GM21528 (cell line): ENCODE data around the gene STYXL1.
"Not testable (repeated sequence)": the region's sequence is repeated elsewhere in the genome, so short reads cannot be mapped to it uniquely, and the experiment has no call there.

ENCODE experiments used
- ATAC-seq: cut with Tn5 transposase; IDR thresholded peaks from one replicate; pipeline ENCODE4 v1.9.1; 2021; ENCODE audit warnings: mild to moderate bottlenecking, moderate library complexity; ENCODE audit not compliant: unreplicated experiment, low FRiP score

Gene STYXL1

GRCh38 chr7:76040126-76040525 is 7.7 kb downstream of the STYXL1 start:
- ATAC-seq, result no peak

- no peak for ATAC-seq
Measured at GRCh38 chr7:76037310-76037709, 10.5 kb downstream of the STYXL1 start.

GRCh38 chr7:76031964-76032363 is 15.8 kb downstream of the STYXL1 start:
- ATAC-seq, result no peak

DNA sequence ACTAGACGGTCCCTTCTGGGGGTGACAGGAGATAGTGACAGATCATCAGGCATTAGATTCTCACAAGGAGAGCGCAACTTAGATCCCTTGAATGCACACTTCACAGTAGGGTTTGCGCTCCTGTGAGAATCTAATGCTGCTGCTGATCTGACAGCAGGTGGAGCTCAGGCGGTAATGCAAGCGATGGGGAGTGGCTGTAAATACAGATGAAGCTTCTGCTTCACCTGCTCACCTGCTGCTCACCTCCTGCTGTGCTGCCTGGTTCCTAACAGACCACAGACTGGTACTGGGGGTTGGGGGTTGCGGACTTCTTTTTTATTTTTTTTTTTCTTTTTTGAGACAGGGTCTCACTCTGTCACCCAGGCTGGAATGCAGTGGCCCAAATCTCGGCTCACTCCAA is 18.1 kb downstream of the STYXL1 start:
- not testable (repeated sequence) for ATAC-seq

DNA sequence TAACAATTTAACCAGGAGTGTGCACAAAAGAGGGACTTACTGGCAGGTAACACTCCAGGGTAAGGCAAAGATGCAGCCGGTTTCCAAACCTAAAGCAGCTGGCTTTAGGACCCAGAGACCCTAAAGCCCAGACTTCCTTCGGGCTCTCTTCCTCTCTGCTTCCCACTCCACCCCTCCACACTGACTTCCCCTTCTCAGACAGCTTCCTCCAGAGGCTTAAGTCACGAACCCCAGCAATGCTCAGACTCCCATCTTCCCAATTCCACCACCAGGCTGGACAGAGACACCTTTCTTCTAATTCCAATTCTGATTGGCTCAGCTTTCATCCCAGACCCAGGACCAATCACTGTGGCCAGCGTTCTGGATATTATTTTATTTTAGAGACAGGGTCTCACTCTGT is 24.8 kb downstream of the STYXL1 start:
- no peak for ATAC-seq

DNA sequence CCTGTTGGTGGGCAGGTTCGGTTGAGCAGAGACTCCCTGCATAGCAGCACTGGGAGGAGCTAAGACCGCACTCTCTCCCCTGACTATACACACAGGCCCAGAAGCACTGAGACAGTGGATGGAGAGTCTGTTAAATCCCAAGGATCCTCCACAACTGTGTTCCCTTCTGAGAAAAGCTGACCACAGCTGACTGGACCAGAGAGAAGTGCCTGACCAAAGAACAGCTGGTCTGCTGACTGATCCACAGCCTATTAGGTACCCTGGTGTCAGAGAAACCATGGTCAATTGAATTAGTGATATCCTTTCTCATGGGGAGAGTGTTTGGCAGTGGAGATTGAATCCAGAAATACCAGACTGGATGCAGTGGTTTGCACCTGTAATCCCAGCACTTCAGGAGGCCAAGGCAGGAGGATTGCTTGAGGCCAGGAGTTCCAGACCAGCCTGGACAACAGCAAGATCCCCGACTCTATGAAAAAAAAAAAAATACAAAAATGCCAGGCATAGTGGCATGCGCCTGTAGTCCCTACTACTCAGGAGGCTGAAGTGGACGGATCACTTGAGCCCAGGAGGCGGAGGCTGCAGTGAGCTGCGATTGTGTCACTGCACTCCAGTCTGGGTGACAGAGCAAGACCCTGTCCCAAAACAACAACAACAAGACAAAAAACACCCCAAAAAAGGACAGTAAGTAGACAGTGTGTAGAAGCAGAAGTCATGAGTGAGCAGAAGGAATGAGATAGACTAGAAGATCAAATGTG is 25.6 kb downstream of the STYXL1 start:
- no peak for ATAC-seq

GRCh38 chr7:76020031-76020714 is 27.6 kb downstream of the STYXL1 start:
- no peak for ATAC-seq

DNA sequence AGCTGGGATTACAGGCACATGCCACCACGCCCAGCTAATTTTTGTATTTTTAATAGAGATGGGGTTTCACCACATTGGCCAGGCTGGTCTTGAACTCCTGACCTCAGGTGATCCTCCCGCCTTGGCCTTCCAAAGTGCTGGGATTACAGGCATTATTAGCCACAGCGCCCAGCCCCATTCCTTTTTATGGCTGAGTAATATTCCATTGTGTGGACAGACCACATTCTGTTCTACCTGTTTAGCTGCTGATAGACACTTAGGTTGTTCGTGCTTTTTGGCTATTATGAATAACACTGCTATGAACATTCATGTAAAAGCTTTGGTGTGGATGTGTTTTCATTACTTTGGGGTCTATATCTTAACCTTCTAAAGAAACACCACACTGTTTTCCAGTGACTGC is 29.3 kb downstream of the STYXL1 start:
- ATAC-seq, result not testable (repeated sequence)

DNA sequence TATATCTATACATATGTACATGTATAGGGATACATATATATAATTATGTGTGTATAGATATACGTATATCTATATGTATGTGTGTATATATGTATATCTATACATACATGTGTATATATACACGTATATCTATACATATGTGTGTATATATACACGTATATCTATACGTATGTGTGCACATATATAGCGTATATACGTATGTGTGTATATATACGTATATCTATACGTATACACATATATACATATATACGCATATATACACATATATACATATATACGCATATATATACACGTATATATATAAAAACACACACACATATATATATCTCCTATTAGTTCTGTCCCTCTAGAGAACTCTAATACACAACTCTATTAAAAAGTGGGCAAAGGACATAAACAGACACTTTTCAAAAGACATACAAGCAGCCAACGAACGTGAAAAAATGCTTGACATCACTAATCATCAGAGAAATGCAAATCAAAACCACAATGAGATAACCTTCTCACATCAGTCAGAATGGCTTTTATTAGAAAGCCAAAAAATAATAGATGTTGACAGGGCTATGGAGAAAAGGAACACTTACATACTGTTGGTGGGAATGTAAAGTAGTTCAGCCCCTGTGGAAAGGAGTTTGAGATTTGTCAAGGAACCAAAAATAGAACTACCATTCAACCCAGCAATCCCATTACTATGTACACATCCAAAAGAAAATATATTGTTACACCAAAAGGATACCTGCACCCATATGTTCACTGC is 31.4 kb downstream of the STYXL1 start:
- no peak for ATAC-seq

DNA sequence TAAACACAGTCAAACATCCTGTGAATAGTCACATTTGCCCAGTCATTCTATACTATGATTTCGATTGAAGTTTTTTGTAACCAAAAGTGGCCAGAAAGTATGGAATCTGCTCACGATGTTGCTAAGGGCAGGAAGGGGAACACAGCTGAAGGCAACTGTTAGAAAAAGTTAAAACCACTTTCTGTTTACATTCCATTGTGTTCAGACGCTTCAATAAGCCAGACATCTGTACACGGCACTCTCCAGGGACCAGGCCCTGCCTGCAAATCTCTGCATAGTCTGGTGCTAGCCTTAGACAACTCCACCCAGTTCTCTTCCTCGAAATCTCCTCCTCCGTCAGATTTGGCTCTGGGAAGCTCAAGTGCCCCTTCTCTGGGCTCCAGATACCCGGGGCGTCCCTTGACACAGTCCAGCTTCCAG is 36.3 kb downstream of the STYXL1 start:
- no peak for ATAC-seq

DNA sequence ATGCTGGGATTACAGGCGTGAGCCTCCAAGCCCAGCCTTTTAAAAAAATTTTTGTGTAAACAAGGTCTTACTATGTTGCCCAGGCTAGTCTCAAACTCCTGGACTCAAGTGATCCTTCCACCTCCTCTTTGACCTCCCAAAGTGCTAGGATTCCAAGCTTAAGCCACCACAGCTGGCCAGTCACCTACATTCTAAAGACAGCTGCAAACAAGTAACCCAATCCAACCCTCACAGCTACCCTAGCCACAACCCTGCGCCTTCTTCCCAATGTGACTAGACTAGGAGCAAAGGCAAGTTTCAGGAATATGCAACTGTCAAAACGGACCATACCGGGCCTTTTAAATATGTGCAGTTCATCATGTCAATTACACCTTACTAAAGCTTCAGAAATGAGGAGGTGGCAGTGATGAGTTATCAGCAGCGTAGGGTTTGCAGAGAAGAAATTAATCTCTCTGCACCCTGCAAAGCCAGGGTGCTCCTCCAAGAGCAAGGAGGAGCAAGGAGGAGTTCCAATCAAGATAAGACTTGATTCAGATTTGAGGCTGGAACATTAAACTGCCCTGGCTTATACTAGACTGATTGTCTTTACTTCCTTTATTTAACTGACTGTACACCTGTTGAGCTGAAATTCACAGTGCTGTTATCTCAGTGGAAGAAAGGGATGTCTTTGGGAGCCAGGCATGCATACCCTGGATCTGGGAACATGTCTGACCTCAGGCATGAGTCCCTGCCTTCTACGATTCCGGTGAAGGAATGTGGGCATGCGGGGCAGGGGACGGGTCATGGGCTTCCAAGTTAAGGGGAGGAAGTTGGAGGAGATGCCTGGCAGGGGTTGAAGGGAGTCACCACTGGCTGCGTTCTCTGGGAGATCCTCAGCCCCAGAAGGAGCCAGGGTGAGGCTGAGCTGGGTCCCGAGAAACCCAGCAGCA is 37.9 kb downstream of the STYXL1 start:
- no peak for ATAC-seq

GRCh38 chr7:76008156-76008687 is 39.6 kb downstream of the STYXL1 start:
- no peak for ATAC-seq

DNA sequence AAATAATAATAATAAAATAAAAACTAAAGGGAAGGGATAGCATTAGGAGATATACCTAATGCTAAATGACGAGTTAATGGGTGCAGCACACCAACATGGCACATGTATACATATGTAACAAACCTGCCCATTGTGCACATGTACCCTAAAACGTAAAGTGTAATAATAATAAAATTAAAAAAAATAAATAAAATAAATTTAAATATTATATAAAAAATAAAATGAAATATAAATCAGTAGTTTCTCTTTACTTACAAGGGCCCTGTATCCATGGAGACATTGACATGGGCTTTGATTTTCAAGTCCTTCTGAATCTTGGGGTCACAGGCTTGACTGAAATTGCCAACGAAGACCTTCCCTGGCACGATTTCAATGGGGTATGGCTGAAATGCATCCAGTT is 42.8 kb downstream of the STYXL1 start:
- ATAC-seq, result not testable (repeated sequence)

DNA sequence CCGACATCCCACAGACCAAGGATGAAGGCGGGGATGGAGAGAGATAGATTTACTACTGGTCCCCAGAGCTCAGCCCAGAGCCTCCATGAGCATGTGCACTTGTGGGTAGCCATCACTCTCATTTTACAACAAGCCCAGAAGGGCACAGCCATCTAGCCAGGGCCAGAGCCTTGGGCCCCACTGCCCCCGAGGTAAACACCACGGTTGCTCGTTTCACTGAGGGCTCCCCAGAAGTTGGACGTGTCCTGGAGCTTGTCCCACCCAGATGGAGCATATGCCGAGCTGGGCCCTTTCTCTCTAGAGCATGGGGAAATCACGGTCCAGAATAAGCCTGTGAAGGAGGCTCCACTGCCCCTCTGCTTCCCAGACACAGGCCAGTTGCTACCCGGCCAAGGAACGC is 44.4 kb downstream of the STYXL1 start:
- ATAC-seq, result no peak

DNA sequence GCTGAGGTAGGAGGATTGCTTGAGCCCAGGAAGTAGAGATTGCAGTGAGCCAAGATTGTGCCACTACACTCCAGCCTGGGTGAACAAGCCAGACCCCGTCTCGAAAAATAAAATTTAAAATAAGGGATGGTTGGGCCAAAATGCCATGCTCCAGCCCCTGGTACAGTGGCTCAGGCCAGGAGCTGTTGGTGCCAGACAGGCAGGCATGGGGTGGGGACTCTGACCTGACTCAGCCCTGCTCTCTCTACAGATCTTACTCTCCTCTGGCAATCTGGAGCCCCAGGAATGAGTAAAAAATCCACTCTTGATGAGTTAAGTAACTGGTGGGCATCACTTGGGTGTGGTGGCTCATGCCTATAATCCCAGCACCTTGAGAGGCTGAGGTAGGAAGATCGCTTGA is 45.0 kb downstream of the STYXL1 start:
- no peak for ATAC-seq

- ATAC-seq, result no peak
Measured at GRCh38 chr7:76002139-76002538, 45.7 kb downstream of the STYXL1 start.

GRCh38 chr7:76000566-76000965 is 47.2 kb downstream of the STYXL1 start:
- no peak for ATAC-seq

GRCh38 chr7:75998038-75998437 is 49.8 kb downstream of the STYXL1 start:
- no peak for ATAC-seq

- ATAC-seq, result no peak
Measured at GRCh38 chr7:75996476-75996875, 51.3 kb downstream of the STYXL1 start.

DNA sequence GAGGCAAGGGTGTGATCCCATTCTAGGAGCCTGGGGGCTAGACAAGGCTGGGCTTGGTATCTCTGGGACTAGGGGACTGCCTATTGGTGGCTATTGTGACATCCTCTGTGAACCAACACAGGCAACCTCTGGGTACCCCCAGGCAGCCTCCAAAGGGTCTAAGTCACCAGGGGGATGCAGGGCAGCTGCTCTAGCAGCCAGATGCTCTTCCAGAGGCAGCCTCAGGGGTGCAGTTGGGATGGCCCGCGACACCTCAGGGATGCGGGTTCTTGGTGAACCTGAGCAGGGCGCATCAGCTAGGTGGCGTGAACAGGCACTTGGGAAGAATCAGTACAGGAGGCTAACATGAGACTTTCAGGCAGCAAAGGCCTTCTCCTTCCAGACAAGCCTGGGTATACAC is 51.8 kb downstream of the STYXL1 start:
- ATAC-seq, result no peak
